Measurements from ENCODE around the gene LCE3C.

DNA sequence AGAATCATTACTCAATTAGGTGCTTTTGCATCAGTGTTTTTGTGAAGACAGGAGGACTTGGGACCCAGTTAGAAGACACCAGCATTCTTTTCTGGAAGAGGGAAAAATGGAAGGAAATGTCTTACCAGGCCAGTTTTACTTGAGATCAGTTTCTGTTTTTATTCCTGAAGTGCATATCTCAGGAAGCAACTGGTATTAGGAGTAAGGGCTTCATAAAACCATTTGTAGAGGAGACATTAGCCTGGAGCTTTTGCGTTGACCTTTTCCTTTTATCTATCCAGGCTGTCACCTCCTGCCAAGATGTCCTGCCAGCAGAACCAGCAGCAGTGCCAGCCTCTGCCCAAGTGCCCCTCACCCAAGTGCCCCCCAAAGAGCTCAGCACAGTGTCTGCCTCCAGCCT is 13.5 kb downstream of the LCE3C start, which contains the start of gene LCE3B:
- TF ChIP-seq, protein P1, sequence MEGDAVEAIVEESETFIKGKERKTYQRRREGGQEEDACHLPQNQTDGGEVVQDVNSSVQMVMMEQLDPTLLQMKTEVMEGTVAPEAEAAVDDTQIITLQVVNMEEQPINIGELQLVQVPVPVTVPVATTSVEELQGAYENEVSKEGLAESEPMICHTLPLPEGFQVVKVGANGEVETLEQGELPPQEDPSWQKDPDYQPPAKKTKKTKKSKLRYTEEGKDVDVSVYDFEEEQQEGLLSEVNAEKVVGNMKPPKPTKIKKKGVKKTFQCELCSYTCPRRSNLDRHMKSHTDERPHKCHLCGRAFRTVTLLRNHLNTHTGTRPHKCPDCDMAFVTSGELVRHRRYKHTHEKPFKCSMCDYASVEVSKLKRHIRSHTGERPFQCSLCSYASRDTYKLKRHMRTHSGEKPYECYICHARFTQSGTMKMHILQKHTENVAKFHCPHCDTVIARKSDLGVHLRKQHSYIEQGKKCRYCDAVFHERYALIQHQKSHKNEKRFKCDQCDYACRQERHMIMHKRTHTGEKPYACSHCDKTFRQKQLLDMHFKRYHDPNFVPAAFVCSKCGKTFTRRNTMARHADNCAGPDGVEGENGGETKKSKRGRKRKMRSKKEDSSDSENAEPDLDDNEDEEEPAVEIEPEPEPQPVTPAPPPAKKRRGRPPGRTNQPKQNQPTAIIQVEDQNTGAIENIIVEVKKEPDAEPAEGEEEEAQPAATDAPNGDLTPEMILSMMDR (IDR thresholded peaks at IDR 0.05; ENCODE audit: low read length) = no peak
- TF ChIP-seq EZH2 (IDR thresholded peaks at IDR 0.05; ENCODE audit: borderline replicate concordance, low read length) = no peak

Measured in OCI-LY1 (cell line).